ENCODE results near the gene LRRC28. TPM values are rescaled to one million over a fixed set of nuclear protein-coding genes. Genes with fewer than 3 reads are reported as not detected.
"Not testable (repeated sequence)": the region's sequence is repeated elsewhere in the genome, so short reads cannot be mapped to it uniquely, and the experiment has no call there.

Gene LRRC28
- total and polyA plus RNA-seq, 8 donors = 4.5 to 24.9 (median 15.2) TPM

- no peaks in the 10 kb centered on the region for H3K27me3 ChIP-seq
- intact Hi-C loops (cut with DNase I) = no loop called here
- no peak overlapping the region for H3K27ac ChIP-seq
- H3K4me1 ChIP-seq = peaks cover 0 to 7% (median 0%) of the 10 kb centered on the region in 3 donors
- WGBS, 2 donors = 62 to 71% methylated on average over 3 of the region's 3 CpGs
- no peak for DNase-seq
- no peak for FAIRE-seq
- TF ChIP-seq CTCF (IDR thresholded peaks at IDR 0.05) = no peak
- no peak for ATAC-seq
- H3K36me3 ChIP-seq = peaks cover 0 to 15% (median 4%) of the 10 kb centered on the region in 3 donors
- no peaks in the 10 kb centered on the region for H3K9me3 ChIP-seq
- no peak overlapping the region for H3K4me3 ChIP-seq
Observed at GRCh38 chr15:99226802-99227201, 24.5 kb upstream of the LRRC28 start.

DNA sequence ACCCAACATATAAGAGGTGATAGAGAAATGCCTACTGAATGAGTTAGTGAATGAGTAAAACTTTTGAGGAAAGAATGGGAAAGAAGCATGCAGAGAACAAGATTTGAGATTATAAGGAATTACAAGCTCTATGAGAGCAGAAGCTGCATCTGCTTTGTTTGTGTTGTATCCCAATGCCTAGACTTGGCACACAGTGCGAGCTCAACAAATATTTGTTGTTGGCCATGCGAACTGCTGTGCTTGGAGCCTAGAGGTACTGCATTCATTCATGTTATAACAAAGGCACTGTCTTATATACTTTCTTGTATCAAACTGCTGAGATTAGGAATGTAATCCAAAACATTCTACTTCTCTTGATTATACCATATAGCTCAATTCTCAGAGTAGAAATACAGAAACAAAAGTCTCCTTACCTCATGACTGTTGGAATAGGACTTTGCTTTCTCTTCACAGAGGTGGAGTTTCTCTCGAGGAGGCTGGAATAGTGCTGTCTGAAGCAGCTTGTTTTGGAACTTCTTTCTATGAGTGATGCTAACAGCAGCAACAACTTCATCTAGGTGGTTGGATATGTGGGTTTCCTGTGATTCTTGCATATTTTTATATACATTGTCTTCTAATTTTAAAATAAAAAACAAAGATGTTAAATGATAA lies 23.0 kb upstream of the LRRC28 start:
- H3K27ac ChIP-seq = no peak overlapping the region
- no peaks in the 10 kb centered on the region for H3K9me3 ChIP-seq
- no peak for TF ChIP-seq CTCF (IDR thresholded peaks at IDR 0.05)
- peaks cover 0 to 7% (median 0%) of the 10 kb centered on the region in 3 donors for H3K4me1 ChIP-seq
- peaks cover 0 to 10% (median 4%) of the 10 kb centered on the region in 3 donors for H3K36me3 ChIP-seq
- DNase-seq (no peak), ATAC-seq (peak in 1 of 4 donors; percentile 64), FAIRE-seq (no peak)
- intact Hi-C loops (cut with DNase I) = no loop called here
- no peaks in the 10 kb centered on the region for H3K27me3 ChIP-seq
- no peak overlapping the region for H3K4me3 ChIP-seq
- WGBS, 2 donors = 50 to 51% methylated on average over 3 of the region's 3 CpGs

DNA sequence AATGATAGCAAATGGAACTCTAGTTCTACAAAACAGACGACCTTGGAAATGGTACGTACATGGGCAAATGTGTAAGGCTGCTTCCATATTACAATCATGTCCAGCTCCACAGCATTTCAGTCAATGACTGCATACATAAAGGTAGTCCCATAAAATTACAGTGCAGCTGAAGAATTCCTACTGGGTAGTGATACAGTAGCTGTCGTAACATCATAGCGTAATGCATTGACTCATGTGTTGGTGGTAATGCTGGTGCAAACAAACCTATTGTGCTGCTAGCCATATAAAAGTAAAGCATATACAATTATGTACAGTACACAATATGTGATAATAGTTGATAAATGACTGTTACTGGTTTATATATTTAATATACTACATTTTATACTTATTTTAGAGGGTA lies 20.4 kb upstream of the LRRC28 start:
- FAIRE-seq = no peak
- Histone ChIP-seq H3K4me3 (no peak overlapping the region), H3K27ac (no peak overlapping the region), H3K27me3 (no peaks in the 10 kb centered on the region), H3K36me3 (peaks cover 0 to 4% (median 0%) of the 10 kb centered on the region in 3 donors), H3K9me3 (no peaks in the 10 kb centered on the region), H3K4me1 (peaks cover 0 to 7% (median 0%) of the 10 kb centered on the region in 3 donors)
- ATAC-seq = no peak
- DNase-seq = no peak
- no peak for TF ChIP-seq CTCF (IDR thresholded peaks at IDR 0.05)
- WGBS, 2 donors = 88 to 92% methylated on average over 4 of the region's 4 CpGs
- intact Hi-C loops (cut with DNase I) = no loop called here

DNA sequence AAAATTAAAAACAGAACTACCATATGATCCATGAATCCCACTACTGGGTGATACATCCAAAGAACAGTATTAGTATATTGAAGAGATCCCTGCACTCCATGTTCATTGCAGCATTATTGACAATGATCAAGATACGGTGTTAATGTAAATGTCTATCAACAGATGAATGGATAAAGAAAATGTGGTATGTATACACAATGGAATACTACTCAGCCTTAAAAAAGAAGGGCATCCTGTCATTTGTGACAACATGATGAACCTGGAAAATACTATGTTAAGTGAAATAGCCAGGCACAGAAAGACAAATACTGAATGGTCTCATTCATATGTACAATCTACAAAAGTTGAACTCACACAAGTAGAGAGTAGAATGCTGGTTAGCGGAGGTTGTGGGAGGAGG lies 18.5 kb upstream of the LRRC28 start:
- Histone ChIP-seq H3K27me3 (no peaks in the 10 kb centered on the region), H3K4me1 (peaks cover 0 to 7% (median 0%) of the 10 kb centered on the region in 3 donors), H3K9me3 (no peaks in the 10 kb centered on the region), H3K36me3 (peaks cover 0 to under 1% (median 0%) of the 10 kb centered on the region in 3 donors), H3K27ac (no peak overlapping the region), H3K4me3 (no peak overlapping the region)
- intact Hi-C loops (cut with DNase I) = no loop called here
- no peak for TF ChIP-seq CTCF (IDR thresholded peaks at IDR 0.05)
- FAIRE-seq (no peak), DNase-seq (no peak), ATAC-seq (no peak)
- 98 to 99% methylated on average over 2 of the region's 2 CpGs for WGBS, 2 donors

DNA sequence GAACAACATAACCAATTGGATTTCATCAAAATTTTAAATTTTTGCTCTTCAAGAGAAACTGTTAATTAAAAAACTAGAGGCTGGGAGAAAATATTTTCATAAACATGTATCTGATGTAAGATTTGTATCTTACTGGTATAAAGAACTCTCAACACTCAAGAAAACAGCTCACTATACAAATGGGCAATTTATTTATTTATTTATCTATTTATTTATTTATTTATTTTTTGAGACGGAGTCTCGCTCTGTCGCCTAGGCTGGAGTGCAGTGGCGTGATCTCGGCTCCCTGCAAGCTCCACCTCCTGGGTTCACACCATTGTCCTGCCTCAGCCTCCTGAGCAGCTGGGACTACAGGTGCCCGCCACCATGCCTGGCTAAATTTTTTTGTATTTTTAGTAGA lies 17.1 kb upstream of the LRRC28 start:
- H3K9me3 ChIP-seq; intact Hi-C loops (cut with DNase I); H3K4me3 ChIP-seq; H3K4me1 ChIP-seq; DNase-seq; H3K27me3 ChIP-seq; H3K27ac ChIP-seq; FAIRE-seq; H3K36me3 ChIP-seq; ATAC-seq: not testable (repeated sequence)
- 94 to 96% methylated on average over 6 of the region's 6 CpGs for WGBS, 2 donors
